HEK293T (cell line): Measurements from ENCODE around the gene HEXB.

Experiments
- BHLHE40 ChIP-seq: fragments of 450-650 bp; IDR thresholded peaks from 2 replicates; pipeline ENCODE4 v1.6.1; 2016; ENCODE audit warnings: mild to moderate bottlenecking, moderate library complexity, borderline replicate concordance
- ELF4 ChIP-seq: fragments of 450-650 bp; IDR thresholded peaks from 2 replicates; pipeline ENCODE4 v1.6.1; 2017; ENCODE audit warnings: antibody characterized with exemption
- FOXK2 ChIP-seq: fragments of 450-650 bp; IDR thresholded peaks from 2 replicates; pipeline ENCODE4 v1.6.1; 2016; ENCODE audit warnings: mild to moderate bottlenecking
- FOXM1 ChIP-seq: fragments of 450-650 bp; IDR thresholded peaks from 2 replicates; pipeline ENCODE4 v1.6.1; 2017; ENCODE audit warnings: mild to moderate bottlenecking, borderline replicate concordance
- HDGF ChIP-seq: fragments of 450-650 bp; IDR thresholded peaks from 2 replicates; pipeline ENCODE4 v1.6.1; 2017; ENCODE audit warnings: antibody characterized with exemption, borderline replicate concordance
- NFRKB ChIP-seq: fragments of 450-650 bp; IDR thresholded peaks from 2 replicates; pipeline ENCODE4 v1.6.1; 2016; ENCODE audit warnings: mild to moderate bottlenecking, moderate library complexity
- SP1 ChIP-seq: fragments of 450-650 bp; IDR thresholded peaks from 2 replicates; pipeline ENCODE4 v1.6.1; 2017
- SUZ12 ChIP-seq: fragments of 450-650 bp; IDR thresholded peaks from 2 replicates; pipeline ENCODE4 v1.6.1; 2016; ENCODE audit warnings: mild to moderate bottlenecking
- TARDBP ChIP-seq: fragments of 450-650 bp; IDR thresholded peaks from 2 replicates; pipeline ENCODE4 v1.6.1; 2016
- ZNF384 ChIP-seq: fragments of 450-650 bp; IDR thresholded peaks from 2 replicates; pipeline ENCODE4 v1.6.1; 2016
- TF ChIP-seq, protein P1 (sequence below): fragments of 450-650 bp; IDR thresholded peaks from 2 replicates; pipeline ENCODE4 v1.6.1; 2016

DNA sequence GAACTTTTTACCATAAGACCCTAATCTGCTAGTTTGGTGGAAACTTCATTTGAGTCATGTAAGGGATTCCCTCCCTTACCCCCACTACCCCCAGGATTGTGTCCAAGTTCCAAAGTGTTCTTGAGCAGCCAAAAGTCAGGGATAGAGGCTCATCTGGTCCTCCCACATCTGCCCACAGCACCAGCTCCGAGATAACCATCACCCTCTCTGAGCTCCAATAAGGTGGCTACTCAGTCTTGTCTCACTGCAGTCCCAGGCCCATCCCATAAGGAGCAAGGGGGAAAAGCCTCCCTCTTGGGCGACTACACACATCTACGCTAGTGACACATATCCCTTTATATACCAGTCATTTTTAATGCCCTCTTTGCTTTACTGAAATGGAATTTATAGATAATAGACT is 32.5 kb upstream of the HEXB start:
- no peak for TF ChIP-seq HDGF
- TF ChIP-seq SP1 = no peak
- TF ChIP-seq NFRKB = no peak
- TF ChIP-seq BHLHE40 = no peak
- TF ChIP-seq, protein P1, sequence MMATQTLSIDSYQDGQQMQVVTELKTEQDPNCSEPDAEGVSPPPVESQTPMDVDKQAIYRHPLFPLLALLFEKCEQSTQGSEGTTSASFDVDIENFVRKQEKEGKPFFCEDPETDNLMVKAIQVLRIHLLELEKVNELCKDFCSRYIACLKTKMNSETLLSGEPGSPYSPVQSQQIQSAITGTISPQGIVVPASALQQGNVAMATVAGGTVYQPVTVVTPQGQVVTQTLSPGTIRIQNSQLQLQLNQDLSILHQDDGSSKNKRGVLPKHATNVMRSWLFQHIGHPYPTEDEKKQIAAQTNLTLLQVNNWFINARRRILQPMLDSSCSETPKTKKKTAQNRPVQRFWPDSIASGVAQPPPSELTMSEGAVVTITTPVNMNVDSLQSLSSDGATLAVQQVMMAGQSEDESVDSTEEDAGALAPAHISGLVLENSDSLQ = no peak
- no peak for TF ChIP-seq FOXM1
- TF ChIP-seq TARDBP = no peak
- no peak for TF ChIP-seq ZNF384
- no peak for TF ChIP-seq ELF4
- TF ChIP-seq SUZ12 = no peak
- TF ChIP-seq FOXK2 = no peak
